Kidney epithelial cell (primary cell): ENCODE results near the gene UROC1. TPM values are rescaled to one million over a fixed set of nuclear protein-coding genes. Genes with fewer than 3 reads are reported as not detected.

ENCODE experiments used
- DNase-seq: peaks from one replicate; pipeline ENCODE4 v3.0.0-alpha.2; 2010; ENCODE audit warnings: low read depth
- H3K27me3 ChIP-seq: 2 replicates; pipeline ENCODE4 v1.6.0; 2011; ENCODE audit warnings: low read length; ENCODE audit not compliant: control insufficient read depth, insufficient read depth
- H3K36me3 ChIP-seq: 2 replicates; pipeline ENCODE4 v1.5.1; 2011; ENCODE audit warnings: low read length; ENCODE audit not compliant: control insufficient read depth, insufficient read depth
- H3K4me3 ChIP-seq: 2 replicates; pipeline ENCODE4 v1.5.1; 2011; ENCODE audit warnings: low read depth, mild to moderate bottlenecking, control low read depth, low read length
- CTCF ChIP-seq: IDR thresholded peaks from 2 replicates; pipeline ENCODE4 v1.5.1; 2011; ENCODE audit warnings: mild to moderate bottlenecking, moderate library complexity, low read length, control low read depth, inconsistent platforms; ENCODE audit not compliant: insufficient read depth, poor library complexity, severe bottlenecking
- total RNA-seq: library from RNA; depleted of rRNA; stranded (reverse); fragments of >200 nt; gene quantifications from 2 replicates; pipeline ENCODE4 v1.2.3, GENCODE V29; 2015

The UROC1 gene
- total RNA-seq, 1 donor from 2014 or later, result not detected

- no peak for TF ChIP-seq CTCF
- no peak for DNase-seq
- H3K27me3 ChIP-seq, result no peaks in the 10 kb centered on the region
- peaks cover 1% of the 10 kb centered on the region for H3K36me3 ChIP-seq
- H3K4me3 ChIP-seq, result no peak overlapping the region
These were observed 61.4 kb downstream of the UROC1 start for GRCh38 chr3:126456211-126456610.

- no peaks in the 10 kb centered on the region for H3K27me3 ChIP-seq
These were observed 63.0 kb downstream of the UROC1 start for GRCh38 chr3:126454437-126455198.

GRCh38 chr3:126454025-126454424, 63.5 kb downstream of the UROC1 start:
- Histone ChIP-seq H3K36me3 (peaks cover 1% of the 10 kb centered on the region), H3K27me3 (no peaks in the 10 kb centered on the region), H3K4me3 (no peak overlapping the region)
- TF ChIP-seq CTCF, result no peak
- DNase-seq, result no peak

More at GRCh38 chr3:126454437-126455198, 63.0 kb downstream of the UROC1 start:
- Histone ChIP-seq H3K4me3 (no peak overlapping the region), H3K36me3 (peaks cover 1% of the 10 kb centered on the region)
- no peak for TF ChIP-seq CTCF
- DNase-seq, result no peak

GRCh38 chr3:126452213-126452612, 65.4 kb downstream of the UROC1 start:
- Histone ChIP-seq H3K36me3 (peaks cover under 1% of the 10 kb centered on the region), H3K27me3 (no peaks in the 10 kb centered on the region), H3K4me3 (no peak overlapping the region)
- TF ChIP-seq CTCF, result no peak
- DNase-seq, result no peak

- H3K4me3 ChIP-seq, result no peak overlapping the region
These were observed 66.1 kb downstream of the UROC1 start for GRCh38 chr3:126451511-126451910.

More at GRCh38 chr3:126451511-126451910, 66.1 kb downstream of the UROC1 start:
- Histone ChIP-seq H3K36me3 (no peaks in the 10 kb centered on the region), H3K27me3 (no peaks in the 10 kb centered on the region)
- DNase-seq, result no peak
- TF ChIP-seq CTCF, result no peak
